WTC11 (cell line): Measurements from ENCODE around the gene ZNF385A. TPM values are rescaled to one million over a fixed set of nuclear protein-coding genes. Genes with fewer than 3 reads are reported as not detected.

ENCODE experiments used
- ATAC-seq: fragments of 200-7000 bp; cut with Tn5 transposase; 2 replicates; pipeline ENCODE4 v1.10.0; 2021; ENCODE audit warnings: mild to moderate bottlenecking, moderate library complexity
- CTCF ChIA-PET: fragments of 300-600 bp; sonication (Branson Sonifier 250); formaldehyde crosslinking; loops from one replicate; lab custom pipeline; 2021; ENCODE audit warnings: antibody characterized with exemption; lab: Charles Lee
- POLR2A ChIA-PET: fragments of 350-600 bp; sonication (Branson Sonifier 250); formaldehyde crosslinking; loops from one replicate; lab custom pipeline; 2021; ENCODE audit warnings: antibody characterized with exemption; lab: Charles Lee
- DNase-seq: peaks from one replicate; pipeline ENCODE4 v3.0.0; 2021; ENCODE audit warnings: low spot score
- H3K27ac Mint-ChIP-seq: 2 replicates; pipeline ENCODE4 v1.8.0; 2021; ENCODE audit warnings: mixed read lengths
- H3K27me3 Mint-ChIP-seq: 2 replicates; pipeline ENCODE4 v1.8.0; 2021; ENCODE audit warnings: low read depth, mild to moderate bottlenecking, moderate library complexity, mixed read lengths
- H3K36me3 Mint-ChIP-seq: 2 replicates; pipeline ENCODE4 v1.8.0; 2021; ENCODE audit warnings: mixed read lengths
- H3K4me1 Mint-ChIP-seq: 2 replicates; pipeline ENCODE4 v1.8.0; 2022; ENCODE audit warnings: mixed read lengths
- H3K4me3 Mint-ChIP-seq: 2 replicates; pipeline ENCODE4 v1.8.0; 2021; ENCODE audit warnings: mild to moderate bottlenecking, moderate library complexity, mixed read lengths
- H3K9me3 Mint-ChIP-seq: 2 replicates; pipeline ENCODE4 v1.8.0; 2021; ENCODE audit warnings: mixed read lengths
- ETV6 ChIP-seq: sonication (generic); formaldehyde crosslinking; IDR thresholded peaks from 2 replicates; pipeline ENCODE4 v1.8.1; 2022; ENCODE audit warnings: mild to moderate bottlenecking, missing genetic modification reagents
- GRHL2 ChIP-seq: fragments of 250-450 bp; sonication (Bioruptor Pico); IDR thresholded peaks from 2 replicates; pipeline ENCODE4 v1.8.0; 2022; ENCODE audit warnings: mild to moderate bottlenecking, moderate library complexity; ENCODE audit not compliant: insufficient replicate concordance, severe bottlenecking
- KAT7 ChIP-seq: sonication (generic); formaldehyde crosslinking; IDR thresholded peaks from 2 replicates; pipeline ENCODE4 v1.8.1; 2023; ENCODE audit warnings: missing genetic modification reagents, mild to moderate bottlenecking, borderline replicate concordance
- NR2C2 ChIP-seq: sonication (generic); formaldehyde crosslinking; IDR thresholded peaks from 2 replicates; pipeline ENCODE4 v1.8.0; 2022; ENCODE audit warnings: mild to moderate bottlenecking, missing genetic modification reagents
- TCF7 ChIP-seq: sonication (generic); formaldehyde crosslinking; IDR thresholded peaks from 2 replicates; pipeline ENCODE4 v1.8.0; 2022; ENCODE audit warnings: mild to moderate bottlenecking, low read depth, missing genetic modification reagents, moderate library complexity
- TEAD1 ChIP-seq: sonication (generic); formaldehyde crosslinking; IDR thresholded peaks from 2 replicates; pipeline ENCODE4 v1.8.0; 2022; ENCODE audit warnings: mild to moderate bottlenecking, missing genetic modification reagents
- ZBTB21 ChIP-seq: sonication (generic); formaldehyde crosslinking; IDR thresholded peaks from 2 replicates; pipeline ENCODE4 v1.8.1; 2023; ENCODE audit warnings: mild to moderate bottlenecking, missing genetic modification reagents, borderline replicate concordance
- ZNF232 ChIP-seq: sonication (generic); formaldehyde crosslinking; IDR thresholded peaks from 2 replicates; pipeline ENCODE4 v1.8.0; 2022; ENCODE audit warnings: mild to moderate bottlenecking, missing genetic modification reagents
- total RNA-seq: library from RNA; stranded (reverse); gene quantifications from 3 replicates; pipeline ENCODE4 v1.2.3, GENCODE V29; 2021
- TF ChIP-seq, protein P1 (sequence below): sonication (generic); formaldehyde crosslinking; IDR thresholded peaks from 2 replicates; pipeline ENCODE4 v1.8.0; 2023; ENCODE audit warnings: mild to moderate bottlenecking, missing genetic modification reagents
- TF ChIP-seq, protein P2 (sequence below): sonication (generic); formaldehyde crosslinking; IDR thresholded peaks from 2 replicates; pipeline ENCODE4 v1.8.0; 2022; ENCODE audit warnings: mild to moderate bottlenecking, missing genetic modification reagents
- TF ChIP-seq, protein P3 (sequence below): sonication (generic); formaldehyde crosslinking; IDR thresholded peaks from 2 replicates; pipeline ENCODE4 v1.8.0; 2023; ENCODE audit warnings: missing genetic modification reagents, mild to moderate bottlenecking, borderline replicate concordance
- TF ChIP-seq, protein P4 (sequence below): sonication (generic); formaldehyde crosslinking; IDR thresholded peaks from 2 replicates; pipeline ENCODE4 v1.8.1; 2023; ENCODE audit warnings: mild to moderate bottlenecking, missing genetic modification reagents
- TF ChIP-seq, protein P5 (sequence below): sonication (generic); formaldehyde crosslinking; IDR thresholded peaks from 2 replicates; pipeline ENCODE4 v1.8.1; 2023; ENCODE audit warnings: mild to moderate bottlenecking, missing genetic modification reagents, moderate library complexity
- TF ChIP-seq, protein P6 (sequence below): sonication (generic); formaldehyde crosslinking; IDR thresholded peaks from 2 replicates; pipeline ENCODE4 v1.8.0; 2023; ENCODE audit warnings: missing genetic modification reagents
- TF ChIP-seq, protein P7 (sequence below): fragments of 250-450 bp; sonication (Bioruptor Pico); conservative IDR thresholded peaks from 2 replicates; pipeline ENCODE4 v1.9.0; 2021; ENCODE audit warnings: mild to moderate bottlenecking

ZNF385A gene
- total RNA-seq, 1 experiment from 2014 or later: 23.5 TPM

DNA sequence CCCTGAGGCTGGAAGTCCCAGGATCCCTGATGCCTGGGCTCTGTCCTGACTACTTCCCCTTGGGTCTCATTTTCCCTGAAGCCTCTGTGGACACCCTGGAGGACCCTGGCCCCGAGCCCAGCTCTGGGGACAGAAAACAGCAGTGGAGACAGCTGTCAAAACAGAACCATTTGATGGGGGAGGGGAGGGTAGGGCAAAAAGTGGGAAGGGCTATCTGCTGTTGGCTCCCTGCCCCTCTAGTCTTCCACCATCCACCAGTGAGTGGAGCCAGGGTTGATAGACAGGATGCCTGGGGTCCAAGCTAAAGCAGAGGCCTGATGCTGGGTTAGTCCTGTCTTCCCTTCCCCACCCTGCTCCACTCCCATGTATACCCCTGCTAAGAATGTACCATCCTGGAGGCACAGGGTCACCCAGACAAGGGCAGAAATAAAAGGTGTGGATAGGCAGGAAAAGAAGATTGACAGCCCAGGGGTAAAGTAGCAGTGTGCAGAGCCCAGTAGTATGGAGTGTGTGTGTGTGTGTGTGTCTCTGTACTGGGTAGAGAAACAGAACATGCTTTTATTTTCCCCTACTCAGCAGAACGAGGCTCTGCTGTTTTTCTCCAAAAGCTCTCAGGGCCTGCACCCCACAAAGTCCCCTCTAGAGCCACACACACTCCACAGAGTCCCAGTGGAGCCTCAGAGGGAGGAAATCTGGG lies 9.8 kb downstream of the ZNF385A start:
- no peak for ATAC-seq
- ChIA-PET CTCF (interaction anchor here (1.5 kb wide), 1 partner anchor 16 kb away, joined by 5 read pairs; no protein-coding TSS in a partner anchor), POLR2A (no interaction called here)
- H3K4me3 Mint-ChIP-seq: no peak overlapping the region
- no peaks in the 10 kb centered on the region for H3K9me3 Mint-ChIP-seq
- peaks cover 14% of the 10 kb centered on the region for H3K27me3 Mint-ChIP-seq
- peaks cover 22% of the 10 kb centered on the region for H3K36me3 Mint-ChIP-seq
- peaks cover 18% of the 10 kb centered on the region for H3K4me1 Mint-ChIP-seq
- no peak for TF ChIP-seq NR2C2 (CRISPR knock-in tag)
- TF ChIP-seq, protein P1, sequence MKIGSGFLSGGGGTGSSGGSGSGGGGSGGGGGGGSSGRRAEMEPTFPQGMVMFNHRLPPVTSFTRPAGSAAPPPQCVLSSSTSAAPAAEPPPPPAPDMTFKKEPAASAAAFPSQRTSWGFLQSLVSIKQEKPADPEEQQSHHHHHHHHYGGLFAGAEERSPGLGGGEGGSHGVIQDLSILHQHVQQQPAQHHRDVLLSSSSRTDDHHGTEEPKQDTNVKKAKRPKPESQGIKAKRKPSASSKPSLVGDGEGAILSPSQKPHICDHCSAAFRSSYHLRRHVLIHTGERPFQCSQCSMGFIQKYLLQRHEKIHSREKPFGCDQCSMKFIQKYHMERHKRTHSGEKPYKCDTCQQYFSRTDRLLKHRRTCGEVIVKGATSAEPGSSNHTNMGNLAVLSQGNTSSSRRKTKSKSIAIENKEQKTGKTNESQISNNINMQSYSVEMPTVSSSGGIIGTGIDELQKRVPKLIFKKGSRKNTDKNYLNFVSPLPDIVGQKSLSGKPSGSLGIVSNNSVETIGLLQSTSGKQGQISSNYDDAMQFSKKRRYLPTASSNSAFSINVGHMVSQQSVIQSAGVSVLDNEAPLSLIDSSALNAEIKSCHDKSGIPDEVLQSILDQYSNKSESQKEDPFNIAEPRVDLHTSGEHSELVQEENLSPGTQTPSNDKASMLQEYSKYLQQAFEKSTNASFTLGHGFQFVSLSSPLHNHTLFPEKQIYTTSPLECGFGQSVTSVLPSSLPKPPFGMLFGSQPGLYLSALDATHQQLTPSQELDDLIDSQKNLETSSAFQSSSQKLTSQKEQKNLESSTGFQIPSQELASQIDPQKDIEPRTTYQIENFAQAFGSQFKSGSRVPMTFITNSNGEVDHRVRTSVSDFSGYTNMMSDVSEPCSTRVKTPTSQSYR (CRISPR knock-in tag): no peak
- TF ChIP-seq, protein P2, sequence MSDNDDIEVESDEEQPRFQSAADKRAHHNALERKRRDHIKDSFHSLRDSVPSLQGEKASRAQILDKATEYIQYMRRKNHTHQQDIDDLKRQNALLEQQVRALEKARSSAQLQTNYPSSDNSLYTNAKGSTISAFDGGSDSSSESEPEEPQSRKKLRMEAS (CRISPR knock-in tag): no peak
- no peak for TF ChIP-seq ZNF232 (CRISPR knock-in tag)
- TF ChIP-seq, protein P3, sequence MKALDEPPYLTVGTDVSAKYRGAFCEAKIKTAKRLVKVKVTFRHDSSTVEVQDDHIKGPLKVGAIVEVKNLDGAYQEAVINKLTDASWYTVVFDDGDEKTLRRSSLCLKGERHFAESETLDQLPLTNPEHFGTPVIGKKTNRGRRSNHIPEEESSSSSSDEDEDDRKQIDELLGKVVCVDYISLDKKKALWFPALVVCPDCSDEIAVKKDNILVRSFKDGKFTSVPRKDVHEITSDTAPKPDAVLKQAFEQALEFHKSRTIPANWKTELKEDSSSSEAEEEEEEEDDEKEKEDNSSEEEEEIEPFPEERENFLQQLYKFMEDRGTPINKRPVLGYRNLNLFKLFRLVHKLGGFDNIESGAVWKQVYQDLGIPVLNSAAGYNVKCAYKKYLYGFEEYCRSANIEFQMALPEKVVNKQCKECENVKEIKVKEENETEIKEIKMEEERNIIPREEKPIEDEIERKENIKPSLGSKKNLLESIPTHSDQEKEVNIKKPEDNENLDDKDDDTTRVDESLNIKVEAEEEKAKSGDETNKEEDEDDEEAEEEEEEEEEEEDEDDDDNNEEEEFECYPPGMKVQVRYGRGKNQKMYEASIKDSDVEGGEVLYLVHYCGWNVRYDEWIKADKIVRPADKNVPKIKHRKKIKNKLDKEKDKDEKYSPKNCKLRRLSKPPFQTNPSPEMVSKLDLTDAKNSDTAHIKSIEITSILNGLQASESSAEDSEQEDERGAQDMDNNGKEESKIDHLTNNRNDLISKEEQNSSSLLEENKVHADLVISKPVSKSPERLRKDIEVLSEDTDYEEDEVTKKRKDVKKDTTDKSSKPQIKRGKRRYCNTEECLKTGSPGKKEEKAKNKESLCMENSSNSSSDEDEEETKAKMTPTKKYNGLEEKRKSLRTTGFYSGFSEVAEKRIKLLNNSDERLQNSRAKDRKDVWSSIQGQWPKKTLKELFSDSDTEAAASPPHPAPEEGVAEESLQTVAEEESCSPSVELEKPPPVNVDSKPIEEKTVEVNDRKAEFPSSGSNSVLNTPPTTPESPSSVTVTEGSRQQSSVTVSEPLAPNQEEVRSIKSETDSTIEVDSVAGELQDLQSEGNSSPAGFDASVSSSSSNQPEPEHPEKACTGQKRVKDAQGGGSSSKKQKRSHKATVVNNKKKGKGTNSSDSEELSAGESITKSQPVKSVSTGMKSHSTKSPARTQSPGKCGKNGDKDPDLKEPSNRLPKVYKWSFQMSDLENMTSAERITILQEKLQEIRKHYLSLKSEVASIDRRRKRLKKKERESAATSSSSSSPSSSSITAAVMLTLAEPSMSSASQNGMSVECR (CRISPR knock-in tag): no peak
- no peak for TF ChIP-seq KAT7
- TF ChIP-seq ZBTB21: no peak
- no peak for TF ChIP-seq TEAD1 (CRISPR knock-in tag)
- TF ChIP-seq, protein P4, sequence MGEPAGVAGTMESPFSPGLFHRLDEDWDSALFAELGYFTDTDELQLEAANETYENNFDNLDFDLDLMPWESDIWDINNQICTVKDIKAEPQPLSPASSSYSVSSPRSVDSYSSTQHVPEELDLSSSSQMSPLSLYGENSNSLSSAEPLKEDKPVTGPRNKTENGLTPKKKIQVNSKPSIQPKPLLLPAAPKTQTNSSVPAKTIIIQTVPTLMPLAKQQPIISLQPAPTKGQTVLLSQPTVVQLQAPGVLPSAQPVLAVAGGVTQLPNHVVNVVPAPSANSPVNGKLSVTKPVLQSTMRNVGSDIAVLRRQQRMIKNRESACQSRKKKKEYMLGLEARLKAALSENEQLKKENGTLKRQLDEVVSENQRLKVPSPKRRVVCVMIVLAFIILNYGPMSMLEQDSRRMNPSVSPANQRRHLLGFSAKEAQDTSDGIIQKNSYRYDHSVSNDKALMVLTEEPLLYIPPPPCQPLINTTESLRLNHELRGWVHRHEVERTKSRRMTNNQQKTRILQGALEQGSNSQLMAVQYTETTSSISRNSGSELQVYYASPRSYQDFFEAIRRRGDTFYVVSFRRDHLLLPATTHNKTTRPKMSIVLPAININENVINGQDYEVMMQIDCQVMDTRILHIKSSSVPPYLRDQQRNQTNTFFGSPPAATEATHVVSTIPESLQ (CRISPR knock-in tag): no peak
- TF ChIP-seq, protein P5, sequence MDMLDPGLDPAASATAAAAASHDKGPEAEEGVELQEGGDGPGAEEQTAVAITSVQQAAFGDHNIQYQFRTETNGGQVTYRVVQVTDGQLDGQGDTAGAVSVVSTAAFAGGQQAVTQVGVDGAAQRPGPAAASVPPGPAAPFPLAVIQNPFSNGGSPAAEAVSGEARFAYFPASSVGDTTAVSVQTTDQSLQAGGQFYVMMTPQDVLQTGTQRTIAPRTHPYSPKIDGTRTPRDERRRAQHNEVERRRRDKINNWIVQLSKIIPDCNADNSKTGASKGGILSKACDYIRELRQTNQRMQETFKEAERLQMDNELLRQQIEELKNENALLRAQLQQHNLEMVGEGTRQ (CRISPR knock-in tag): no peak
- TF ChIP-seq GRHL2 (CRISPR knock-in tag): no peak
- no peak overlapping the region for H3K27ac Mint-ChIP-seq
- no peak for DNase-seq

DNA sequence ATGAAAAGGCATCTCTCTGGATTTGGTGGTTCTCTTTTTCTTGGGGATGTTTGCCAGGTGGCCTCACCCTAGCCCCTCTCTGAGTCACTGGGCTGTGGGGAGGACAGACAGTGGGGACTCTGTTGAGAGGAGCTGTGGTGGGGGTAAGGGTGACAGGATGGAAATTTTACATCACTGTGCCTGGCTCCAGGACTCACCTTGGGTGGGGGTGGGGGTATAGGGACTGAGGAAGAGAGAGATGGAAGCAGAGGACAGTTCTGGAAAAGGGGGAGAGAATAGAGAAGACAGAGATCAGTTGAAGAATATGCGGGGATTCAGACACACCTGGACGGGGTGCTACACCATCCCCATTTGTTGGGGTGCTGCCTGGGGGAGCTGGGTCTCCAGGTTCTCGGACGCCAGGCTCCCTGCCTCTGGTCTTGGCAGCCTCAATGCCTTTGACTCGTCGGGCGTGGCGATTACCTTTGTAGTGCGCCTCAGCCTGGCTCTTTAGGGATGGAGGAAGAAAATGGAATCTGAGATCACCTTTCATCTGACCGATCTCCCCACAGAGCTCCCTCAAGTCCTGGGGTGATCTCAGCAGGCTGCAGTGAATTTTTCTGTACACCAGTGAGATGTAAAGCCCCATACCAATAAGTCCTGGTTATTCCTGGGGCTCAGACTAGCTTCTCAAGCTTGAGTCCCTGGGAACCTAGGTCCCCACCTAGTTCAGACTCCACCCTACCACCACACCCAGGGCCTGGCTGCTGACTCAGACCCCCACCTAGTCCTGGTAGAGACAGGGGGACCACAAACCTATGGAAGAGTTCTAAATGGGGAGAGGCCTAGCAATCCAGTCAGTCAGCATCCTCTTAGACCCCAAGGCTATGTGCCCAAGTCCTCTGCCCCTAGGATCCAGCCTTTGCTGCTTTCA lies 10.6 kb downstream of the ZNF385A start:
- CTCF ChIA-PET: no interaction called here
- DNase-seq (no peak), ATAC-seq (no peak)
- H3K36me3 Mint-ChIP-seq: peaks cover 22% of the 10 kb centered on the region
- POLR2A ChIA-PET: no interaction called here
- H3K27me3 Mint-ChIP-seq: peaks cover 22% of the 10 kb centered on the region
- H3K9me3 Mint-ChIP-seq: no peaks in the 10 kb centered on the region
- no peak overlapping the region for H3K4me3 Mint-ChIP-seq
- H3K4me1 Mint-ChIP-seq: peaks cover 21% of the 10 kb centered on the region
- TF ChIP-seq, protein P6, sequence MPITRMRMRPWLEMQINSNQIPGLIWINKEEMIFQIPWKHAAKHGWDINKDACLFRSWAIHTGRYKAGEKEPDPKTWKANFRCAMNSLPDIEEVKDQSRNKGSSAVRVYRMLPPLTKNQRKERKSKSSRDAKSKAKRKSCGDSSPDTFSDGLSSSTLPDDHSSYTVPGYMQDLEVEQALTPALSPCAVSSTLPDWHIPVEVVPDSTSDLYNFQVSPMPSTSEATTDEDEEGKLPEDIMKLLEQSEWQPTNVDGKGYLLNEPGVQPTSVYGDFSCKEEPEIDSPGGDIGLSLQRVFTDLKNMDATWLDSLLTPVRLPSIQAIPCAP: no peak
- TF ChIP-seq, protein P7, sequence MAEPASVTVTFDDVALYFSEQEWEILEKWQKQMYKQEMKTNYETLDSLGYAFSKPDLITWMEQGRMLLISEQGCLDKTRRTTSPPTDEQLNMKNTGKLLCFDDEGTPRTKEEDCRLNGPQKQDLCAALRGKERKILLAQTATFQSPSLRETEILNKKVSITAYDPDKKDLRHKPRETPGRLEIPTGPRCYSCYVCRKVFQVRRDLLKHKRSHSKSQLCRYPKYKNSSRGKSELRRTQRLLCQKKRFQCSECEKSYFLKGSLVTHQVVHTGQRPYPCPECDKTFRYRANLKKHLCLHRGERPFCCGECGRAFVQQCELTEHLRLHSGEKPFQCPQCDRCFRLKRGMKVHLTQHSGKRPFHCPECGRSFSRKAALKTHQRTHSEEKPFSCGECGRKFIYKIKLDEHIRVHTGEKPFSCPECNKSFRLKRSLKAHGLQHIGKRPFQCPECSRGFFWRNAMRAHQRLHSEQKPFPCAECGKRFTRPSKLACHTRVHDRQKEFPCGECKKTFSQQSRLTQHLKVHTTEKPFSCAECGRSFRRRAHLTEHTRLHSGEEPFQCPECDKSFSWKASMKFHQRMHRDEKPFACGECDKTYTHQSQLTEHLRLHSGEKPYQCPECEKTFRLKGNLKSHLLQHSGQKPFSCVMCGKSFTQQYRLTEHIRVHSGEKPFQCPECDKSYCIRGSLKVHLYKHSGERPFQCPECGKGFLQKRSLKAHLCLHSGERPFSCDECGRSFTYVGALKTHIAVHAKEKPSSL (CRISPR knock-in tag): no peak
- TF ChIP-seq ETV6: no peak
- no peak for TF ChIP-seq TCF7 (CRISPR knock-in tag)
- H3K27ac Mint-ChIP-seq: no peak overlapping the region
